GM23338 (cell line): ENCODE measurements around the gene MAGI1.

Source experiments
- CTCF ChIP-seq, 2 experiments: fragments of 200-600 bp in 1 of 2; sonication (generic) in 1 of 2; conservative IDR thresholded peaks; 2 replicates each; pipeline versions ENCODE4 v1.5.1 to v1.6.1; 2016 to 2017; ENCODE audit warnings: antibody characterized with exemption in 2 of 2, low read depth in 2 of 2, mild to moderate bottlenecking in 2 of 2, moderate library complexity in 1 of 2
- EZH2 ChIP-seq: fragments of 200-600 bp; sonication (generic); IDR thresholded peaks from one replicate; pipeline ENCODE4 v1.8.0; 2017; ENCODE audit warnings: antibody characterized with exemption, mild to moderate bottlenecking, low read depth; ENCODE audit not compliant: unreplicated experiment
- POLR2AphosphoS5 ChIP-seq: IDR thresholded peaks from 2 replicates; pipeline ENCODE4 v1.6.1; 2016; ENCODE audit warnings: antibody characterized with exemption, low read depth
- REST ChIP-seq: IDR thresholded peaks from one replicate; pipeline ENCODE4 v1.6.1; 2018; ENCODE audit warnings: antibody characterized with exemption; ENCODE audit not compliant: unreplicated experiment
- ZNF331 ChIP-seq: fragments of 250-450 bp; sonication (Bioruptor Pico); IDR thresholded peaks from 2 replicates; pipeline ENCODE4 v1.5.0; 2020; ENCODE audit warnings: low read depth, mild to moderate bottlenecking, moderate library complexity

- TF ChIP-seq CTCF (conservative IDR thresholded peaks at IDR 0.05; ENCODE audit: low read depth in 2 of 2) (peak; percentile 82 to 87), EZH2 (no peak), REST (no peak), ZNF331 (no peak), POLR2AphosphoS5 (no peak)
Observed at GRCh38 chr3:65732051-65732935, 306.4 kb downstream of the MAGI1 start.
